KMS-11 (cell line): ENCODE measurements around the gene F2RL1.
"Not testable (repeated sequence)": the region's sequence is repeated elsewhere in the genome, so short reads cannot be mapped to it uniquely, and the experiment has no call there.

Experiments
- H2AFZ ChIP-seq: fragments of 200-600 bp; sonication (generic); 2 replicates; pipeline ENCODE4 v1.6.1; 2016; ENCODE audit warnings: antibody characterized with exemption, mixed run types, low read depth
- H3K27ac ChIP-seq: fragments of 200-600 bp; sonication (generic); 2 replicates; pipeline ENCODE4 v1.6.1; 2016; ENCODE audit warnings: mild to moderate bottlenecking, mixed run types
- H3K27me3 ChIP-seq: fragments of 200-600 bp; sonication (generic); 2 replicates; pipeline ENCODE4 v1.6.1; 2017; ENCODE audit warnings: mild to moderate bottlenecking, low read depth, mixed run types, moderate library complexity; ENCODE audit not compliant: insufficient read depth
- H3K36me3 ChIP-seq: fragments of 200-600 bp; sonication (generic); 2 replicates; pipeline ENCODE4 v1.6.1; 2017; ENCODE audit warnings: mild to moderate bottlenecking, mixed run types; ENCODE audit not compliant: insufficient read depth
- H3K4me1 ChIP-seq: fragments of 200-600 bp; sonication (generic); 2 replicates; pipeline ENCODE4 v1.6.1; 2016; ENCODE audit warnings: mild to moderate bottlenecking, low read depth, mixed run types; ENCODE audit not compliant: poor library complexity, severe bottlenecking
- H3K4me2 ChIP-seq: fragments of 200-600 bp; sonication (generic); 2 replicates; pipeline ENCODE4 v1.7.0; 2016; ENCODE audit warnings: mild to moderate bottlenecking, mixed run types
- H3K4me3 ChIP-seq: fragments of 200-600 bp; sonication (generic); IDR thresholded peaks from 2 replicates; pipeline ENCODE4 v1.6.1; 2017; ENCODE audit warnings: low read depth, low read length, mixed read lengths; ENCODE audit not compliant: insufficient read depth
- H3K79me2 ChIP-seq: fragments of 200-600 bp; sonication (generic); 2 replicates; pipeline ENCODE4 v1.6.1; 2016; ENCODE audit warnings: low read depth, mixed run types; ENCODE audit not compliant: insufficient read depth
- H3K9ac ChIP-seq: fragments of 200-600 bp; sonication (generic); 2 replicates; pipeline ENCODE4 v1.6.1; 2016; ENCODE audit warnings: mild to moderate bottlenecking, mixed run types
- H4K20me1 ChIP-seq: fragments of 200-600 bp; sonication (generic); 2 replicates; pipeline ENCODE4 v1.6.1; 2016; ENCODE audit warnings: mild to moderate bottlenecking, mixed run types; ENCODE audit not compliant: insufficient read depth
- CTCF ChIP-seq: fragments of 200-600 bp; sonication (generic); conservative IDR thresholded peaks from 2 replicates; pipeline ENCODE4 v1.6.1; 2017; ENCODE audit warnings: low read depth, mild to moderate bottlenecking, antibody characterized with exemption, low read length, moderate library complexity, mixed read lengths

Gene F2RL1

GRCh38 chr5:76854644-76855043, 35.8 kb downstream of the F2RL1 start:
- Histone ChIP-seq H3K9ac (no peak overlapping the region), H3K27ac (no peak overlapping the region), H3K4me3 (no peak overlapping the region), H3K4me1 (peaks cover 14% of the 10 kb centered on the region), H3K27me3 (no peaks in the 10 kb centered on the region), H2AFZ (0 out of 2 replicates have a peak overlapping the region, but pooled peaks have one; percentile 28), H4K20me1 (no peaks in the 10 kb centered on the region), H3K36me3 (no peaks in the 10 kb centered on the region), H3K79me2 (no peaks in the 10 kb centered on the region), H3K4me2 (no peak overlapping the region)
- no peak for TF ChIP-seq CTCF

GRCh38 chr5:76855501-76855900, 36.7 kb downstream of the F2RL1 start:
- H3K4me2 ChIP-seq = peak overlapping the region; percentile 43
- not testable (repeated sequence) for H3K4me3 ChIP-seq, H3K79me2 ChIP-seq, H3K9ac ChIP-seq, H3K27ac ChIP-seq, H3K27me3 ChIP-seq, H3K36me3 ChIP-seq, H4K20me1 ChIP-seq
- H2AFZ ChIP-seq = peak overlapping the region; percentile 28; the same call in 1 of the 2 replicates
- peaks cover 14% of the 10 kb centered on the region for H3K4me1 ChIP-seq

- H3K4me1 ChIP-seq = peaks cover 14% of the 10 kb centered on the region
- H4K20me1 ChIP-seq = no peaks in the 10 kb centered on the region
- H3K36me3 ChIP-seq = no peaks in the 10 kb centered on the region
- TF ChIP-seq CTCF = no peak
- no peak overlapping the region for H3K9ac ChIP-seq
- peak overlapping the region; percentile 43; the same call in 1 of the 2 replicates for H3K4me2 ChIP-seq
- H3K4me3 ChIP-seq = no peak overlapping the region
- H3K27me3 ChIP-seq = no peaks in the 10 kb centered on the region
- H2AFZ ChIP-seq = peak overlapping the region; percentile 28; the same call in 1 of the 2 replicates
- no peak overlapping the region; the same call in 1 of the 2 replicates for H3K27ac ChIP-seq
- H3K79me2 ChIP-seq = no peaks in the 10 kb centered on the region
These were observed 37.1 kb downstream of the F2RL1 start for GRCh38 chr5:76855961-76856360.

GRCh38 chr5:76856800-76857199, 38.0 kb downstream of the F2RL1 start:
- not testable (repeated sequence) for H3K27ac ChIP-seq, H3K9ac ChIP-seq, H3K79me2 ChIP-seq, H3K4me2 ChIP-seq, H3K36me3 ChIP-seq, H4K20me1 ChIP-seq, H2AFZ ChIP-seq, H3K4me3 ChIP-seq, H3K27me3 ChIP-seq
- H3K4me1 ChIP-seq = peaks cover 14% of the 10 kb centered on the region

GRCh38 chr5:76859591-76860247, 40.9 kb downstream of the F2RL1 start:
- H2AFZ ChIP-seq = no peak overlapping the region
- no peak overlapping the region for H3K9ac ChIP-seq
- peaks cover 14% of the 10 kb centered on the region for H3K4me1 ChIP-seq
- H3K36me3 ChIP-seq = no peaks in the 10 kb centered on the region
- no peaks in the 10 kb centered on the region for H3K27me3 ChIP-seq
- no peak overlapping the region for H3K4me3 ChIP-seq
- TF ChIP-seq CTCF = no peak
- H3K27ac ChIP-seq = no peak overlapping the region
- no peaks in the 10 kb centered on the region for H4K20me1 ChIP-seq
- no peaks in the 10 kb centered on the region for H3K79me2 ChIP-seq
- H3K4me2 ChIP-seq = no peak overlapping the region
